ENCODE measurements around the gene ZNF664.

Gene ZNF664

DNA sequence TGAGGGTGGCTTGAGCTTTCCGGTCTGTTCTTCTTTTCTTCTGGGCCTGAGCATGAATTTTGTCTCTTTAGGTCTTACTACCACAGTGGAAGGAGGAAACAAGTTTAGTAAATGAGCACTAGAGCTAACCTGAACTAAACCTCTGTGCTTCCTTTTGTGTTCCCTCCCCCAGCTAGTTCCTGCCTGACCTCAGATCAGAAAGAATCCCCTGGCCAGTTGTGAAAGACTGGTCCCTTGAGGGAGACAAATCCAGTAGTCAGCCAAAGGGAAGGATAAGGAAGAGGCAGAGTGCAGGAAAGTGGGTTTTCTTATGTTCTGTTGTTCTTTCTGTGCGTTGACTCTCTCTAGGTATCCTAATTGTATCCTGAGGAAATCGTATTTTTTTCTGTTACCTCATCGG, 17.5 kb downstream of the ZNF664 start:
- no peak for DNase-seq (ENCODE audit: low read depth in 2 of 2)

DNA sequence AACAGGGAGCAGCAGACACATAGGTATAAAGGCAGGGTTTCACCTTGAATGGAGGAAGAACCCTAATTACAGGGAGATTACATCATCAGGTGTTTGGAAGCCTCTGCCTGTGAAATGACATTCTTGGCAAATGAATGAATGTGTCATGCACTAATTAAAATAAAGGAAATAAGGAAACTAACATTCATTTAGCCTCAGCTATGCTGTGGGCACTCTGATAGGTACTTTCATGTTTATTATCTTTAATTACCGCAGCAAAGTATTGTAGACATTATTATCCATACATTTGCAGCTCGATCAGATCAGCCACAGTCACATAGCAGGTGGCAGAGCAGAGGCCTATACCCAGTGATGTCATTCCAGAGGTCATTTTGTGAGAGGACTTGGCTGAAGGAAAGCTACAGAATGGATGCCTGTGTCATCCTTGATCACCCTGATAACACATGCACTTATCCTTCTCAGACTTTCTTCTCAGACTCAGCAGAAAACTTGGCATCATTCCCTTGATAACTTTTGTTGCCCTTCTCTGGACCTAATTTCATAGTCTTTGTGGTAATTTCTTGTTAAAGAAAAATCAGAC, 18.4 kb downstream of the ZNF664 start:
- no peak for DNase-seq (ENCODE audit: low read depth in 2 of 2)

DNA sequence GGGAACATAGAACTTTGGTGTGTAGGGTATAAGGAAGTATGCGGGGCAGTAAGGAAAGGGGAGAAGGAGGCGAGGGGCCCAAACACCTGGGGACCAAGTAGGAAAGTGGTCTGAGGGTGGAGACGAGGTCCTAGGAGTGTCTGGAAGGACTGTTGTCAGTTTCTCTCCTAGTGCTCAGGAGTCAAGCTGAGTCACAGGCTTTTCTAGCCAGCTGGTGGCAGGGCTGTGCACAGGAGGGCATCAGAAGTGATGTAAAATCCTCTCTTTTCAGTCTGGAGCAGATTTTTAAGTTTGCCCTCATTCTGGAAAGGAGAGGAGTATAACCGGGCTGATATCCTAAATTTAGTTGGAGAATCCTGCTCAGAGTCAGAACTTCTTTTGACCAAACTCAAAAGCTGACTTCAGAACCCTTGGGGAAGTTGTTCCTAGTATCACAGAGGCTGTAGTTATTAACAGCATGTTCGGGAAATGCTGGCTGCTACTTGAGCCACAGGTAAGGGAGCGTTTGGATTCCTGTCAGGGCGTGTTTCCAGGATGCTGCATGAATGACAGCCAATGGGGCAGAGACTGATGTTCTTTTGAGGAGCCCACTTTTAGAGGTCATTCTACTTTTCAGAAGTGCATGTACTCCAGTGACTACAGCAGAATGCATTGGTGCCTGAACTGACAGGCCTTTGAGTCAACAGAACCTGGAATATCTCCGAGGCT, 19.3 kb downstream of the ZNF664 start:
- DNase-seq (ENCODE audit: low read depth in 2 of 2) = no peak

DNA sequence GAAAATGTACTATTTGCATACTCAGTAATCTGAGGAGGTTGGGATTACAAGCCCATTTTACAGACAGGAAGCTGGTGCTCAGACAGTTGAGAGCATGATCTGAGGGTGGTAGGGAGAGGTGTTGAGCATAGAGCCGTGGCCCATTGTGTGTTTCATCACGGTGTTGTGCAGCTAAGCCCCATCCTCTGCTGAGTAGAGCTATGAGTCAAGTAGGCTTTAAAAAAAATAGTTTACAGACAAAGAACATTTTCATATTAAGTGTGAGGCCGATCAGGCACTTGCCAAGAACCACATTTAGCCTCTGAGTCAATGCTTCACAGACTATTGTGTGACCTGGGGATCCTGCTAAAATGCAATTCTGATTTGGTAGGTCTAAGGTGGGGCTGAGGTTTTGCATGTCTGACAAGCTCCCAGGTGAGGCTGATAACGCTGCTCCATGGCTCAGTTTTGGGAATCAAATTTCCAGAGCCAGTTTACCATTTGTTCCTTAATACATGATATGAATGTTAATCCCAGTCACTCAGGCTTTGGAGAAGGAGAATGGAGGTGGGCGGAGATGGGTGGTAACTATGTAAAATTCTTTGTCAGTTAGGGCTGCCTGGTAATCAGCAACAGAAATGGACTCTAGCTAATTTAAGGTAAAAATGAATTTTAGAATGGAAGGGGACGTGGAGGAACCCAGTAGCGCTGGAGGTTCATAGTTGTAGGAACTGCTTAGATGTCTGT, 22.2 kb downstream of the ZNF664 start:
- DNase-seq (ENCODE audit: low read depth in 2 of 2) = no peak

DNA sequence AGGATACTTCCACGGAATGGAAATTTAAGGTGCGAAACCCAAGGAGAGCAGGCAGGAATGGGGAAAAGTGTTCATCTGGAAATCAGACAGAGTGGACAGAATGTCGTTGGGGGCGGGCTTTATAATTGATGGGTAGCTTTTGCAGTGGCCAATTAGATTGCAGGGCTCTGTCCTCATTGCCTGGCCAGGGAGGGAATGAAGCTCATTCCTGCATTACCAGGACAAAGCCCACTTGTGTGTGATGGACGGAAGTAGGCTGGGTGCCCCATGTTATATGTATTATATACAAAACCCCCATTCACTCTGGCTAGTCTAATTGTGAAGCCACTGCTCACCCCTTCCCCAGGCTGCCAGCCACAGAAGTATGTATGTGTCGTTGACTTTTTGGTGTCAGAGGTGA, 23.6 kb downstream of the ZNF664 start:
- no peak for DNase-seq (ENCODE audit: low read depth in 2 of 2)

DNA sequence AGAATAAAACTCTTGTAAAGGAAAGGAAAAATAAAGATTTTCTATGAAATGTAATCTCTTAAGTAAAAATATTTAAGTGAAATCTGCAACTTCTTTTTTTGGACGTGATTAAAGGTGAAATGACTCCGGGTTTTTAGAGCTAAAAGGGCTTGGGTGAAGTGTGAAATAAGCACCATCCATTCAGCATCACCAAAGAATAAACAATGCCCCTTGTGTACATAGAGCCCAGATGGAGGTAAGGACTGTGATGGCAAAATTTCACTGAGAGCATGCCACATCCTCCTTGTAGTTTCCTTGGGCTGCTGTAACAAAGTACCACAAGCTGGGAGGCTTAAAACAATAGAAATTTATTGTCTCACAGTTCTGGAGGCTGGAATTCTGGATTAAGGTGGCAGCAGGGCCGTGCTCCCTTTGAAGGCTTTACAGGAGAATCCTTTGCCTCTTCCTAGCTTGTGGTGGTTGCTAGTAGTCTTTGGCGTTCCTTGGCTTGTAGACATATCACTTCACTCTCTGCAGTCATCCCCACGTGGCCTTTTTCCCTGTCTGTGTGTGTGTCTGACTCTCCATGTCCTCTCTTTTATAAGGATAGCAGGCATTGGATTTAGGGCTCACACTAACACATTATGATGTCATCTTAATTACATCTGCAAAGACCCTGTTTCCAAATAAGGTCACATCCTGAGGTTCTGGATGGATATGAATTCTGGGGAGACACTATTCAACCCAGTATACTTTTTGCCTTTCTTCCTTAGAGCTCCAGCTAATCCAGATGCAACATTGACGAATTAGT, 24.2 kb downstream of the ZNF664 start:
- DNase-seq (ENCODE audit: low read depth in 2 of 2) = no peak

DNA sequence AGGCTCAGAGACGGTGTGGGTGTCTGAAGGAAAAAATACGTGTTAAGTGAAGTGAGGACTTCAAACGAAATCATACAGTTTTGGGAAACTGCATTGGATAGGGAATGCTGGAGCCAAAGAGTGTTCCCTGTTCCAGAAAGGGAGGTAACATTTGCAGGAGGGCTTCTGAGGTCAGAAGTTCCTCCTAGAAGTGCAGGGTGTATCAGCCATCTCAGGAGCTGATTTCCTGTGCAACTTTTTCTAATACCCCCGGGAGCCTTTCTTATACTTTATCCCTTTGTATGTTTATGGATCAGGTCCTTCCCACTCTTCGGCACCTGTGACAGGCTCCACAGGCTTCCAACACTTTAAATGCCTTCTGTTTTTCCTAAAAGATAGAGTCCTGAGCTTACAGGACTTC, 24.9 kb downstream of the ZNF664 start:
- DNase-seq (ENCODE audit: low read depth in 2 of 2) = no peak

DNA sequence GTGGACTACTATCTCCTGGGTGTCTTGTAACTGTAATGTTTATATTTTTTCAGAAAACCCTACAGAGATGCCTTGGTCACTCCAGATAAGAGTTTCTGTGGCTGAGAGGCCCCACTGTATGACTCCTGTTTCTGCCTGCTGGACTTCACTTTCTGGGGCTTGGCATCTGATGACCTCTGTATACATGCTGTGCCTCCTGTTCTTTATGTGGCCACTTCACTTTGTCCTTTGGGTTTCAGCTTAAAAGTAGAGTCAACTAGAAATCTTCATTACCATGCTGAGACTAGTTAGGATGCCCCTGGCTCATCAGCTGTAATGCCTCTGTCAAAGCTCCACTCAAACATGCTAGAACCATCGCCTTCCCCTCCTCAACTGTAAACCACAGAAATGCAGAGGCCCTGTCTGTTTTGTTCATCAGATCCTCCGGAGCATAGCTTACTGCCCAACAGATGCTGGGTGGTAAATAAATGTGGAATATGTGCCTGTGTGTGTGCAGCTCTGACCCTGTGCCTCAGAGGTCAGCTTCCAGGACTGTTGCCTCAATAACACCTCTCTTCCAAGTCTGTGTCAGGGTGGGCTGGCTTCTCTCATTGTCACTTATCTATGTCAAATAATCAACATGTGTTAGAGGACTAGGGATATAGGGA, 25.5 kb downstream of the ZNF664 start:
- DNase-seq (ENCODE audit: low read depth in 2 of 2) = no peak

DNA sequence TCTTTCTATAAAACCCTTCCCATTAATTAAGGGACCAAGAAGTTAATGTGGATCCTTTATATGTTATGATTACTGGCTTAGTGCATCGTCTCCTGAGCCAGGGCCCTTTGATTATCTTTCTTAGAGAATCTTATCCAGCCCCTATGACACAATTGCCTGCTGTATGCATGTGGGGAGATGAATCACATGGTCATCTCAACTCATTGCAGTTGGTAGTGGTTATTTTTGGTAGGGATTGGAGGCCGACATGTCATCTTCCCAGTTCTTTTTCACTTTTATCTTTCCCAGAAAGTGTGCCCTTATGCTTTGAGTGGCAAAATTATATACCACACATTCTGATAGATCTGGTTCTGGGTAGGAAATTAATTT, 26.0 kb downstream of the ZNF664 start:
- DNase-seq (ENCODE audit: low read depth in 2 of 2) = no peak

DNA sequence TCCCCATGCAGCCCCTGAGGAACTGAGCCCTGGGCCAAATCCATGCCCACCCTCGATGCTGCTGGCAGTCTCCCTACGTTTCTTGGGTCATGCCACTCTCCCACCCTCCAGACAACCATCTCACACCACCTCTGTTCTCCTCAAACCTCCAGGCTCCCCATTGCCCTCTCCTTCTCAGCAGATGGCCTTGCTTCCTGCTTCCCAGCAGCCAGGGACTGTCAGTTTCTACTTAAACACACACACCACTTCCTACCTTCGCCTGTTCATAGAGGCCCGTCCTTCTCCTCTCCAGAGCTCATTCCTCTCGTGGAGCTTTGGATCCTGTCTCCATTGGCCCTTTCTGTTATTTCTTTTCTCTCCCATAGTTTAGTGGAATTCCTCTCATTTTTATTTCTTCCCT, 27.1 kb downstream of the ZNF664 start:
- DNase-seq (ENCODE audit: low read depth in 2 of 2) = no peak

DNA sequence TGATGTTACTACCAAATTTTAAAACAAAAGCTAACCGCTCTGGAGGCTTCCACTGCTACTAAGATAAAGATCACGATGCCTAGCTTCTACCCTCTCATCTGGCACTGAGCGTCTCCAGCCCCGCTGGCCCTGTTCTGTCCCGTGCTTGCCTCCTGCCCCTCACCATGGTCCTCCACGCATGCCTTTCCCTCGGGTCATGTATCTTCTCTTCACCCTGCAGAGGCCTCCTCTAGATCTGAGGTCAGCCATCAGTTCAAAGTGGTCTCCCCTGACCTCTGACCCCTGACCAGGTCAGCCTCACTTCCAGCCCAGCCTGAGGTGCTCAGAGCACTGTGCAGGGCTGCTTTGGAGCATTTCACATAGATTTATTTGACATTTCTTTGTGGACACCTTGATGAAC, 28.3 kb downstream of the ZNF664 start:
- DNase-seq (ENCODE audit: low read depth in 2 of 2) = no peak

DNA sequence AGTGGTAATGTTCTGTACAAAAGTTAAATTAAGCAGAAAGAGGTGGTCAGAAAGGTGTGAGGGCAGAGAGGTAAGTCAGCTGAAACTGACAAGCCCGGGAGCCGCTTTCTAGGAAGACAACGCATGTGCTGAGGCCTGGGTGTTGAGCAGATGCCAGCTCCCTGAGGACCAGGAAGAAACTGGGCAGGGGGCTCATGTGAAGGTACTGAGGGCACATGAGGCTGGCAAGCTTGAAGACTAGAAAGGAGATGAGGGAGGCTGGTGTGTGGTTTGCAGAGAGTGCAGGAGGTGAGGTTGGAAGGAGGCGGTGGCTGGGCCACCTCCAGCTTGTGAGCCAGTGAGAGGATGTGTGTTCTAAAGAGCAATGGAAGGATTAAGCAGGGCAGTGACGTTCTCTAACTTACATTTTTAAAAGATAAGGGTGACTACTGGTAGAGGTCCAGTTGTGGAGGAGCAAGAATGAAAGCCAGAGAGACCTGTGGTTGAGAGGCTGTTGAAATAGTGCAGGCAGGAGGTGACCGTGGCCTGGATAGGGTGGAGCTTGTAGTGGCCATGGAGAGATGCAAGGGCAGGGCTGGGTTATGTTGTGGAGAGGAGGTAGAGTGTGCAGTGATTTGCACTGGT, 29.1 kb downstream of the ZNF664 start:
- no peak for DNase-seq (ENCODE audit: low read depth in 2 of 2)

DNA sequence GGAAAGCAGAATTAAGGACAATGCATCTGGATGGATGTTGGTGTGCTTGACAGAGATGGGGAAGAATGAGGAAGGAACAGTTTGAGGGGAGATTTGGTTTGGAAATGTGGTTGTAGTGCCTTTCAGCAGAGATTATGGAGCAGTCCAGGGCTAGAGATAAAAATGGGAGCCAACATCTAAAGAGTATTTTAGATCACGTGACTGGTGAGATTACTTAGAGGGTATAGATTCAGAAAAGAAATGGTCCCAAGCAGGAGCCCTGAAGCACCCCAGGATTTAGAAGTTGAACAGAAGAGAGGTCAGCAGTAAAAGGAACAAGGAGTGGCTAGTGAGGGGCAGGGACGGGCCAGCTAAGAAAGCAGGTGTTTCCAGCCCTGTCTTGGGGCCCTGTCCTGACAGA, 29.6 kb downstream of the ZNF664 start:
- DNase-seq (ENCODE audit: low read depth in 2 of 2) = no peak

DNA sequence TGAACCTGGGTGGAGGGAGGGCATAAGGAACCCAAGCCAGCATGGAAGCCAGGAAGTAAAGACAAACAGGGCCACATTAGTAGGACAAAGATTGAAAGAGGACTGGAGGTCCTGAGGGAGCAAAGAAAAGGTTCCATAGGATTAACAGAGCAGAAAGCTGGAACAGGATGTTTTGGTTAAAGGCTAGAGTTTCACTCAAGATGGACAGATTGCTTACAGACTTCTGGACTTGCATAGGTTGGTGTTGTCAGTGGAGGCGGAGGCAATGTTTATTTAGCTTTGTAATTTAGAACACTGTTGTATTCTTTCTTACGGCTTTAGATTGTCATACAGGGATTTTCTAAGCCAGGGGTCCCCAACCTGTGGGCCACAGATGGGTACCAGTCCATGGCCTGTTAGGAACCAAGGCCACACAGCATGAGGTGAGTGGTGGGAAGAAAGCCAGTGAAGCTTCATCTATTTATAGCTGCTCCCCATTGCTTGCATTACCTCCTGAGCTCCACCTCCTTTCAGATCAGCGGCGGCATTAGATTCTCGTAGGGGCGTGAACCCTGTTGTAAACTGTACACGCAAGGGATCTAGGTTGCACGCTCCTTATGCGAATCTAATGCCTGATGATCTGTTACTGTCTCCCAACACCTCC, 31.3 kb downstream of the ZNF664 start:
- DNase-seq (ENCODE audit: low read depth in 2 of 2) = no peak

DNA sequence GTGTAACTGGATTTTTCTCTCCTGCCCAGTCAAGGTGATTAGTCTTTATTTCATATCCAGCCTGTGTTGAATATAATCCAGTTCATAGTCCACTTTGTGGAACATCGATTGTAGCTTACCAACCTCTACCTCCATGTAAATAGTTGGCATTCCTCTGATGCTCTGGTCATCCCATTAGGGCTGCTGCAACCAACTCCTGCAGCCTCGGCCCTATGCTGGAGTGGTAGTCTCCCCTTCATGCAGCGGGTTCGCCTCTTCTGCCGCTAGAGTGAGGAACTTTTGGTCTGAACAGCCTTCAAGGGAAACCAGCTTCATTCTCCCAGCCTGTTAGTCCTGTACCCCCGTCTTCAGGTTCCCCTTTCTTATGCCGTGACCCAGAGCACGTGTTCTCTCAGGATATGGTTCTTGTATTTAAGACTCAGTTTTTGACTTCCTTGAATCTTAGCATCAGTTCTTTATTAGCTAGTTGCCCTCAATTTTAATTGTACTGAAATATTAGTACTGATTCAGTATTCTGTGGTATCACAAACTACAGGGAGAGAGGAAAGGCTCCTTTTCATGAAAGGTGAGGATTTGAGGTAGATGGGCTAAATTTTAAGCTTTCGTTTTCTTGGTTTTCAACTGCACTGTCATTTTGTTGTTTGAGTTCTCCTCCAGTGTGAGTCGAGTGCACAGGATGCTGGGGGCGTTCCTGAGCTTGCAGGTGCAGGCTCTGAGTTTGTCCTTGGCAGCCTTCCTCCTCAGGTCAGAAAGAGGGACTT, 33.2 kb downstream of the ZNF664 start:
- no peak for DNase-seq (ENCODE audit: low read depth in 2 of 2)

DNA sequence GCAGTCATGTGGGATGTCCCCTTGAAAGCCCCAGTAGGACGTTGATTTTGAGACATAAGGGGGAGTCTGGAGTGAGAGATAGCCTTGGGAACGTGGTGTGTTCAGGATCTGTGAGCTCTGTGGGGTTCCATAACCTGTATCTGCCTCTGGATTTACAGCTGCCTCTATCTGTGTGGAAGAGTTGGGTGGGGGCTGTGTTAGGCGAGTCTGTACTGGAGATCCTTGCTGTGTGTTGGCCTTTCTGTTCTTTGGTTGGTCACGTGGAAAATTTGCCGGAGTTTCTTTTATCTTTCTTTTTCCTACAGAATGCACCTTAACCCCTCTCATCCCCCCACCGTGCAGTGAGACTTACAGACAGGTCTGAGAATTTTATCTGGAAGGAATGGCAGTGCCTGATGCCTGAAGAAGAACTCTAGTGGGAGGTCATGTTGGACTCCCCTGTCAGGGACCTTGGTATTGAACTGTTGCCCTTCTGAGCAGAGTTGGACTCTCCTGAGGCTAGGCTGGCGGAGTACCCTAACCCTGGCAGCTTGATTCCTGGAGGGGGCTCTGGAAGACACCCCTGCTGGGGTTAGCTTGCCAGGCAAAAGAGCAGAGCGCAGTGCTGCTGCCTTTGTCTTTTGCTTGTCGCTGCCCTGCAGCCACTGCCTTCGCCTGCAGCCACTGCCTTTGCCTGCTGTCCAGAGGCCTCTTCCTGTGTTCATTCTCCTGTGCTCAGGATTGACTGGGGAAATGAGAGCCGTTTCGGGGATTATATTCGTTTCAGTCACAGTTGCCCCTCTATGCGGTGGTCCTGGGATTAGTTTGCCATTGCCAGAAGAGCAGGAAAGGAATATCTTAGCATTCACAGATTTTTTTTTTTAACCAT, 34.1 kb downstream of the ZNF664 start:
- DNase-seq (ENCODE audit: low read depth in 2 of 2) = no peak

DNA sequence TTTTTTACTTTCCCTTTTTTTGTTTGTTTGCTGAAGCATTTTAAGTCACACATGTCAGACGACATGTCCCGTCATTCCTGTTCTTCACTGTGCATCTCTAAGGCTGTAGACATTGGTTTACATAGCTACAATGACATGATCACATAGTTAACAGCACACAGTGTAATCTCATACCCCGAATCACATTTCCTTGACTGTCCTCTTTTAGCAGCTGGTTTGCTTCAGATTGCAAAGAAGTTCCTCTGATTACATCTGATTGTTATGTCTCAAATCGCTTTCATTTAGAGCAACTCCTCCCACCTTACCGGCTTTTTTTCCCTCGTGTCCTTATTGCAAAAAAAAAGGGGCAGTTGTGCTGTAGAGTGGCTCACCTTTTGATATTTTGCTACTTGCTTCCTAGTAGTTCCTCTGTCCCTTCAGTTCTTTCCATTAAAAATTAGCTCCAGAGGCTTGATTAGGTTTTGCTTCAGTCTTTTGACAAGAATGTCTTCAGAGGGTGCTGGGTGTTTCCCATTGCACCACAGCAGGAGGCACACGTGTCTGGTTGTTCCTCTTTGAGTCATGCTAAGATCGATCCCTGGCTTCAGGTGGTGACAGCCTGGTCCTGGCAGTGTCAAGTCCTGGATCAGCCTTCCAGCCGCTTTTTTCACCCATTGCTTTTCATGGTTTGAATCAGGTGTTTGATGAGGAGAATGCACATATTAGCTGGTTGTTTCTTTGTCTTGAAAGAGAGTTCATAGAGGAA, 35.0 kb downstream of the ZNF664 start:
- no peak for DNase-seq (ENCODE audit: low read depth in 2 of 2)

DNA sequence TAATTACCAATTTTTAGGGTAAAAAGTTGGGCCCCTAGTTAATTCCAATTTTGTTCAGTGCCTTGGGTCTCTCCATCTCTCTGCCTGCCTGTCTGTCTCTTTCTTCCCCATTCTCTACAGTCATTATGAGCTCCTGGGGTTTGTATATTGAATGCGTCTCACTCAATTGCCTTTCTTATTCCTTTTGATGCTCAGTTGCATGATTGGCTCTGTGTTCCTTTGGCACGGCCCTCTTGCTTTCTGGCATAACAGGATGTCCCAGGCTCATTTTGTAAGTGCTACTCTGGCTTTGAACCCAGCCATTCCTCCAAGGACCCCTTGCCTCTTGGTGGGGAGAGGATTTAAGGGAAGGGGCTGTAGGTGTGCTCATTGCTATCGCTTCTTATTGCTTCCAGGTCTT, 35.6 kb downstream of the ZNF664 start:
- DNase-seq (ENCODE audit: low read depth in 2 of 2) = no peak

DNA sequence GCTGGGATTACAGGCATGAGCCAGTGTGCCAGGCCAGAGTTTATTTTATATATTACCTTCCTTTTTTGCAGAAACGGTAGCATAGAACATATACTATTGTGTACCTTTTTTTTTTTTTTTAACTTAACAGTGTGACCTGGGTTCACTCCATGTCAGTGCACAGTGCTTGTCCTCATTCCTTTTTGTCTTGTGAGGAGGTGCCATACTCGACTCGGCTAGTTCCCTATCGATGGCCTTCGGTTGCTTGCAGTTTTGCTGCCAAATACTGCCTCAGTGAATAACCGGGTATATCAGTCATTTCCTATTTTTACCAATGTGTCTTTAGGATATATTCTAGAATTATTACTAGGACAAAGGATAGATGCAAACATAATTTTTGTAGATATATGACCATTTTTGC, 36.8 kb downstream of the ZNF664 start:
- no peak for DNase-seq (ENCODE audit: low read depth in 2 of 2)
